GM18951 (cell line): ENCODE data around the gene PRMT7.

Experiments used
- POLR2A ChIP-seq: IDR thresholded peaks from 4 replicates; pipeline ENCODE4 v1.6.1; 2011; ENCODE audit warnings: mild to moderate bottlenecking; ENCODE audit not compliant: insufficient read length, insufficient read depth; ENCODE audit errors: extremely low read depth
- in situ Hi-C: fragments of 300-500 bp; cut with MboI; formaldehyde crosslinking; loops from one replicate; pipeline ENCODE4 v1.12.0; 2022; ENCODE audit warnings: low sequenced_read_pairs, mixed read lengths, inconsistent platforms; ENCODE audit not compliant: unreplicated experiment

PRMT7 gene

GRCh38 chr16:68300734-68301459 is 9.9 kb upstream of the PRMT7 start:
- in situ Hi-C loops, result no loop called here
- TF ChIP-seq POLR2A, result no peak

- in situ Hi-C loops, result no loop called here
- no peak for TF ChIP-seq POLR2A
These were observed 4.2 kb upstream of the PRMT7 start for GRCh38 chr16:68306633-68307032.

- in situ Hi-C loops, result no loop called here
- no peak for TF ChIP-seq POLR2A
These were observed 1.0 kb upstream of the PRMT7 start for GRCh38 chr16:68309799-68310198.

- no peak for TF ChIP-seq POLR2A
- in situ Hi-C loops, result no loop called here
These were observed 414 bp upstream of the PRMT7 start for GRCh38 chr16:68310437-68310773.

GRCh38 chr16:68313116-68313515 is 2.3 kb downstream of the PRMT7 start:
- no peak for TF ChIP-seq POLR2A
- in situ Hi-C loops, result no loop called here

- no peak for TF ChIP-seq POLR2A
- in situ Hi-C loops, result no loop called here
These were observed 8.5 kb downstream of the PRMT7 start for GRCh38 chr16:68319185-68319908.

GRCh38 chr16:68324336-68324735 is 13.5 kb downstream of the PRMT7 start:
- no peak for TF ChIP-seq POLR2A
- in situ Hi-C loops, result no loop called here

- TF ChIP-seq POLR2A, result no peak
- in situ Hi-C loops, result no loop called here
These were observed 14.1 kb downstream of the PRMT7 start for GRCh38 chr16:68324780-68325357.

- in situ Hi-C loops, result no loop called here
- no peak for TF ChIP-seq POLR2A
These were observed 17.5 kb downstream of the PRMT7 start for GRCh38 chr16:68328151-68328859.

GRCh38 chr16:68328860-68329390 is 18.1 kb downstream of the PRMT7 start:
- in situ Hi-C loops, result no loop called here
- no peak for TF ChIP-seq POLR2A

- in situ Hi-C loops, result loop anchor here (5.0 kb wide), 1 partner anchor 70 kb away; the partner anchor contains the start of gene SLC7A6
- no peak for TF ChIP-seq POLR2A
These were observed 21.1 kb downstream of the PRMT7 start for GRCh38 chr16:68331879-68332410.

- in situ Hi-C loops, result loop anchor here (5.0 kb wide), 1 partner anchor 70 kb away; the partner anchor contains the start of gene SLC7A6
- no peak for TF ChIP-seq POLR2A
These were observed 21.7 kb downstream of the PRMT7 start for GRCh38 chr16:68332411-68333121.
